ENCODE data around the gene DOK5.

Gene DOK5

DNA sequence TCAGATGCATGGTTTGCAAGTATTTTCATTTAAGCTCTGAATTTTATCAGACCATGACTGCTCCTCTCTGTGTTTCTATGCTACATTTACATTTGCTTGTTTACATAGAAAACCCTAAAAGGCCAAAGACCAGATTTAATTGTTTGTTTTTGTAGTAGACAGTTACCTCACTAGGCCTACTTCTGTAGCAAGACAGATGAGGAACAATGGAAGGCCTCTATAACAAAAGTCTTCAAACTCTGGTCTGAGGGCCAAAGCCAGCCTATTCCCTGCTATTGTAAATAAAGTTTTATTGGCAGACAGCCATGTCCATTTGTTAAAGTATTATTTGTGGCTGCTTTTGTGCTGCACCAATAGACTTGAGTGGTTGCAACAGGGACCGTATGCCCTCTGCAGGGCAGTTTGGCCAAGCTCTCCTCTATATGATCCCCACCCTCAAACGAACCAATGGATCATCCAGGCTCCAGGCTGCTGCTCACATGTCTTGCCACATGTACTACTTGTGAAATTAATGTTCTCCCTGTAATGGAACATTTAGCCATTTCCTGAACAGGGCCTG is 182.0 kb downstream of the DOK5 start:
- Histone ChIP-seq H3F3A (ENCODE audit: insufficient read depth, low read length) (no peaks in the 10 kb centered on the region), H3K4me1 (ENCODE audit: low read length) (no peaks in the 10 kb centered on the region), H3K9me3 (replicated peaks; ENCODE audit: insufficient read depth, low read length) (no peaks in the 10 kb centered on the region), H3K27me3 (replicated peaks; ENCODE audit: insufficient read depth, low read length) (no peaks in the 10 kb centered on the region), H3K36me3 (replicated peaks; ENCODE audit: insufficient read depth, low read length) (no peaks in the 10 kb centered on the region), H3K27ac (ENCODE audit: low read length) (no peak overlapping the region), H2AFZ (ENCODE audit: low read length) (no peak overlapping the region), H3K4me3 (ENCODE audit: low read length) (no peak overlapping the region), H3K4me2 (ENCODE audit: low read depth, low read length) (no peak overlapping the region), H3K9ac (ENCODE audit: low read length) (no peak overlapping the region), H4K20me1 (ENCODE audit: insufficient read depth, low read length) (no peaks in the 10 kb centered on the region), H3K79me2 (ENCODE audit: low read length) (no peaks in the 10 kb centered on the region), H3K9me2 (replicated peaks; ENCODE audit: insufficient read depth, low read length) (no peaks in the 10 kb centered on the region)
- DNase-seq, result no peak
- TF ChIP-seq EZH2phosphoT487 (IDR thresholded peaks at IDR 0.05; ENCODE audit: low read length) (no peak), CTCF (IDR thresholded peaks at IDR 0.05; ENCODE audit: low read length) (no peak), EZH2 (optimal IDR thresholded peaks at IDR 0.05; ENCODE audit: low read depth, low read length) (no peak)

DNA sequence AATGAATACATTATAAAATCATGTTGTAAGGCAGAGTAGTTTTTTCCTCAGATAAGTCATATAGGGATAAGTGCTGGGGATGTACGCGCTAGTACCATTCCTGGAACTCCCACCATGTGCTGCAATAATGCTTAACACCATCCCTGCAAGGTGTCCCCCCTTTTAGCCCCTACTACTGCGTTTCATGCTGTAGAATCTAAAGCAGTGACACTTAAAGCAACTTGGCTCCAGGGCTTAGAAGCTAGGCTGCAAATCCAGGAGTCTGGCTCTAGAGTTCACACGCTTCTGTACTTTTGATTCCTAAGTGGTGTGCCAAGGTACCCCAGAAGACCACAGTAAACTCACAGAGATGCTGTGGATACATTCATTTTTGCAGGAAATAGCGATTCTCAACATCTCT is 183.1 kb downstream of the DOK5 start:
- Histone ChIP-seq H3K79me2 (ENCODE audit: low read length) (no peaks in the 10 kb centered on the region), H3F3A (ENCODE audit: insufficient read depth, low read length) (no peaks in the 10 kb centered on the region), H3K4me1 (ENCODE audit: low read length) (no peaks in the 10 kb centered on the region), H3K9me3 (replicated peaks; ENCODE audit: insufficient read depth, low read length) (no peaks in the 10 kb centered on the region), H3K9me2 (replicated peaks; ENCODE audit: insufficient read depth, low read length) (no peaks in the 10 kb centered on the region), H3K9ac (ENCODE audit: low read length) (no peak overlapping the region), H3K36me3 (replicated peaks; ENCODE audit: insufficient read depth, low read length) (no peaks in the 10 kb centered on the region), H4K20me1 (ENCODE audit: insufficient read depth, low read length) (no peaks in the 10 kb centered on the region), H3K27ac (ENCODE audit: low read length) (no peak overlapping the region), H3K4me2 (ENCODE audit: low read depth, low read length) (no peak overlapping the region), H3K27me3 (replicated peaks; ENCODE audit: insufficient read depth, low read length) (no peaks in the 10 kb centered on the region), H2AFZ (ENCODE audit: low read length) (no peak overlapping the region), H3K4me3 (ENCODE audit: low read length) (no peak overlapping the region)
- TF ChIP-seq EZH2phosphoT487 (IDR thresholded peaks at IDR 0.05; ENCODE audit: low read length) (no peak), EZH2 (optimal IDR thresholded peaks at IDR 0.05; ENCODE audit: low read depth, low read length) (no peak), CTCF (IDR thresholded peaks at IDR 0.05; ENCODE audit: low read length) (no peak)
- DNase-seq, result no peak

- Histone ChIP-seq H3K4me1 (ENCODE audit: low read length) (peaks cover 5% of the 10 kb centered on the region; the same call in 1 of the 2 replicates), H3K4me2 (ENCODE audit: low read depth, low read length) (no peak overlapping the region), H4K20me1 (ENCODE audit: insufficient read depth, low read length) (no peaks in the 10 kb centered on the region), H3K9me2 (replicated peaks; ENCODE audit: insufficient read depth, low read length) (no peaks in the 10 kb centered on the region), H3K9me3 (replicated peaks; ENCODE audit: insufficient read depth, low read length) (no peaks in the 10 kb centered on the region), H3K27ac (ENCODE audit: low read length) (no peak overlapping the region), H3K36me3 (replicated peaks; ENCODE audit: insufficient read depth, low read length) (no peaks in the 10 kb centered on the region), H3F3A (ENCODE audit: insufficient read depth, low read length) (no peaks in the 10 kb centered on the region), H3K27me3 (replicated peaks; ENCODE audit: insufficient read depth, low read length) (no peaks in the 10 kb centered on the region), H3K4me3 (ENCODE audit: low read length) (no peak overlapping the region), H3K79me2 (ENCODE audit: low read length) (no peaks in the 10 kb centered on the region), H3K9ac (ENCODE audit: low read length) (no peak overlapping the region), H2AFZ (ENCODE audit: low read length) (no peak overlapping the region)
- TF ChIP-seq CTCF (IDR thresholded peaks at IDR 0.05; ENCODE audit: low read length) (no peak), EZH2 (optimal IDR thresholded peaks at IDR 0.05; ENCODE audit: low read depth, low read length) (no peak), EZH2phosphoT487 (IDR thresholded peaks at IDR 0.05; ENCODE audit: low read length) (no peak)
- DNase-seq, result no peak
These were observed 185.9 kb downstream of the DOK5 start for GRCh38 chr20:54661265-54661664.
